GM23248 (cell line): ENCODE measurements around the gene NBR1.
"Not testable (repeated sequence)": the region's sequence is repeated elsewhere in the genome, so short reads cannot be mapped to it uniquely, and the experiment has no call there.

Experiments used
- EZH2 ChIP-seq: fragments of 200-600 bp; sonication (generic); IDR thresholded peaks from 2 replicates; pipeline ENCODE4 v1.6.1; 2018; ENCODE audit warnings: antibody characterized with exemption, mild to moderate bottlenecking; ENCODE audit not compliant: insufficient read depth, poor library complexity, severe bottlenecking
- EZH2phosphoT487 ChIP-seq: fragments of 200-600 bp; sonication (generic); IDR thresholded peaks from 2 replicates; pipeline ENCODE4 v1.6.1; 2018; ENCODE audit warnings: antibody characterized with exemption, moderate library complexity, mild to moderate bottlenecking, low read depth; ENCODE audit not compliant: insufficient read depth

- TF ChIP-seq EZH2phosphoT487, EZH2: not testable (repeated sequence)
These were observed 62.2 kb downstream of the NBR1 start for GRCh38 chr17:43233263-43233662.
